NK-92 (cell line): ENCODE results near the gene AAR2.

Source experiments
- DNase-seq: peaks from one replicate; lab custom pipeline; 2025; ENCODE audit not compliant: unreplicated experiment; lab: John Stamatoyannopoulos, UW

AAR2 gene

GRCh38 chr20:36275441-36276189 is 39.3 kb downstream of the AAR2 start:
- DNase-seq = no peak

GRCh38 chr20:36277546-36277945 is 41.3 kb downstream of the AAR2 start:
- DNase-seq = no peak

- no peak for DNase-seq
Measured at GRCh38 chr20:36279362-36279761, 43.1 kb downstream of the AAR2 start.

- DNase-seq = no peak
Measured at GRCh38 chr20:36279776-36280175, 43.5 kb downstream of the AAR2 start.

- DNase-seq = no peak
Measured at GRCh38 chr20:36281785-36282380, 45.6 kb downstream of the AAR2 start.

- no peak for DNase-seq
Measured at GRCh38 chr20:36284751-36285150, 48.5 kb downstream of the AAR2 start.

GRCh38 chr20:36285746-36286447 is 49.6 kb downstream of the AAR2 start:
- no peak for DNase-seq

- DNase-seq = no peak
Measured at GRCh38 chr20:36297656-36298055, 61.4 kb downstream of the AAR2 start.

GRCh38 chr20:36298061-36298460 is 61.8 kb downstream of the AAR2 start:
- no peak for DNase-seq

- DNase-seq = no peak
Measured at GRCh38 chr20:36298795-36299339, 62.6 kb downstream of the AAR2 start.

GRCh38 chr20:36299459-36299858 is 63.2 kb downstream of the AAR2 start:
- DNase-seq = no peak

GRCh38 chr20:36301359-36302119 is 65.3 kb downstream of the AAR2 start:
- DNase-seq = no peak

GRCh38 chr20:36303020-36303595 is 66.8 kb downstream of the AAR2 start:
- no peak for DNase-seq

GRCh38 chr20:36303831-36304230 is 67.6 kb downstream of the AAR2 start:
- DNase-seq = no peak

GRCh38 chr20:36304786-36305495 is 68.7 kb downstream of the AAR2 start:
- no peak for DNase-seq

- DNase-seq = no peak
Measured at GRCh38 chr20:36305602-36306551, 69.6 kb downstream of the AAR2 start, which contains the start of gene DLGAP4. DLGAP4 (plus strand) TSS chr20:36306339; CDS start chr20:36431718, 125,379 bp downstream.
